ENCODE measurements around the gene OR51Q1.

Gene OR51Q1

GRCh38 chr11:5421811-5422210, at the start of gene OR51Q1:
TSS of gene OR51Q1 (plus strand) at chr11:5422111. CDS start at chr11:5422201, 90 bp downstream.
- no peak for DNase-seq

- DNase-seq = peak; percentile 5
Observed at GRCh38 chr11:5380740-5381342, 41.1 kb upstream of the OR51Q1 start.

GRCh38 chr11:5383576-5383975, 38.3 kb upstream of the OR51Q1 start, which contains the start of gene OR51M1:
TSS of gene OR51M1 (plus strand) at chr11:5383812. CDS start at chr11:5389399, 5,587 bp downstream.
- DNase-seq = no peak

GRCh38 chr11:5384335-5384734, 37.6 kb upstream of the OR51Q1 start:
- no peak for DNase-seq

- no peak for DNase-seq
Observed at GRCh38 chr11:5390210-5390609, 31.7 kb upstream of the OR51Q1 start.

GRCh38 chr11:5394091-5394490, 27.8 kb upstream of the OR51Q1 start:
- no peak for DNase-seq

GRCh38 chr11:5398936-5399335, 23.0 kb upstream of the OR51Q1 start:
- DNase-seq = no peak

GRCh38 chr11:5405173-5405572, 16.7 kb upstream of the OR51Q1 start:
- no peak for DNase-seq

- DNase-seq = no peak
Observed at GRCh38 chr11:5420993-5421392, 918 bp upstream of the OR51Q1 start.

- DNase-seq = no peak
Observed at GRCh38 chr11:5423131-5423530, 1.2 kb downstream of the OR51Q1 start.

GRCh38 chr11:5441414-5441813, 19.5 kb downstream of the OR51Q1 start, which contains the start of gene OR51I1:
TSS of gene OR51I1 (minus strand) at chr11:5441514. CDS start at chr11:5441514, 0 bp downstream.
- DNase-seq = no peak

GRCh38 chr11:5443835-5444393, 22.0 kb downstream of the OR51Q1 start:
- DNase-seq = no peak

- DNase-seq = no peak
Observed at GRCh38 chr11:5449023-5449422, 27.1 kb downstream of the OR51Q1 start, which contains the start of gene OR51I2. TSS of gene OR51I2 (plus strand) at chr11:5449323. CDS start at chr11:5453489, 4,166 bp downstream.

- no peak for DNase-seq
Observed at GRCh38 chr11:5449432-5449831, 27.5 kb downstream of the OR51Q1 start.

- no peak for DNase-seq
Observed at GRCh38 chr11:5460983-5461621, 39.2 kb downstream of the OR51Q1 start.

GRCh38 chr11:5467527-5467926, 45.6 kb downstream of the OR51Q1 start:
- DNase-seq = no peak
